A673 (cell line): ENCODE data around the gene ERG. TPM values are rescaled to one million over a fixed set of nuclear protein-coding genes. Genes with fewer than 3 reads are reported as not detected.

Experiments used
- Bru-seq: library from RNA; stranded (reverse); fragments of 400-500 nt; gene quantifications from one replicate; lab custom pipeline; 2021; lab: Mats Ljungman, UMichigan
- BruChase-seq, 2 experiments: library from RNA; stranded (reverse); fragments of 400-500 nt; gene quantifications; one replicate each; lab custom pipeline; 2021; lab: Mats Ljungman, UMichigan
- BruUV-seq: library from RNA; stranded (reverse); fragments of 400-500 nt; replicated peaks from 2 replicates; lab custom pipeline; 2021; lab: Mats Ljungman, UMichigan
- CTCF ChIA-PET: fragments of 300-600 bp; sonication (Branson Sonifier 250); formaldehyde crosslinking; loops from one replicate; lab custom pipeline; 2022; ENCODE audit warnings: antibody characterized with exemption; lab: Charles Lee
- POLR2A ChIA-PET: fragments of 300-600 bp; sonication (Branson Sonifier 250); formaldehyde crosslinking; loops from one replicate; lab custom pipeline; 2022; ENCODE audit warnings: antibody characterized with exemption; ENCODE audit not compliant: low non-redundant PET; lab: Charles Lee
- DNase-seq: peaks from one replicate; pipeline ENCODE4 v3.0.0-alpha.2; 2015; ENCODE audit warnings: low spot score
- H3K27ac ChIP-seq: fragments of 200-600 bp; sonication (generic); 2 replicates; pipeline ENCODE4 v1.5.1; 2016; ENCODE audit warnings: mixed run types, low read depth, mild to moderate bottlenecking, mixed read lengths, antibody characterized with exemption, low read length; ENCODE audit not compliant: poor library complexity, severe bottlenecking
- H3K27me3 ChIP-seq: fragments of 200-600 bp; sonication (generic); replicated peaks from 2 replicates; pipeline ENCODE4 v1.6.1; 2017; ENCODE audit warnings: mixed run types, low read depth, mild to moderate bottlenecking, mixed read lengths, antibody characterized with exemption, low read length; ENCODE audit not compliant: insufficient read depth, poor library complexity
- H3K36me3 ChIP-seq: fragments of 200-600 bp; sonication (generic); 2 replicates; pipeline ENCODE4 v1.6.1; 2016; ENCODE audit warnings: mixed run types, mild to moderate bottlenecking, mixed read lengths, antibody characterized with exemption, low read length; ENCODE audit not compliant: insufficient read depth, poor library complexity, severe bottlenecking
- H3K4me1 ChIP-seq: fragments of 200-600 bp; sonication (generic); 2 replicates; pipeline ENCODE4 v1.6.1; 2017; ENCODE audit warnings: mixed run types, mild to moderate bottlenecking, mixed read lengths, antibody characterized with exemption, low read length; ENCODE audit not compliant: insufficient read depth, poor library complexity, severe bottlenecking
- H3K4me3 ChIP-seq: fragments of 200-600 bp; sonication (generic); 2 replicates; pipeline ENCODE4 v1.5.1; 2016; ENCODE audit warnings: low read depth, mixed run types, mild to moderate bottlenecking, mixed read lengths, low read length; ENCODE audit not compliant: poor library complexity, severe bottlenecking
- H3K9me3 ChIP-seq: fragments of 200-600 bp; sonication (generic); 2 replicates; pipeline ENCODE4 v1.6.1; 2016; ENCODE audit warnings: mixed run types, low read depth, mild to moderate bottlenecking, mixed read lengths, antibody characterized with exemption, low read length; ENCODE audit not compliant: poor library complexity, severe bottlenecking
- CTCF ChIP-seq: fragments of 300-800, 200-600 bp; sonication (generic); conservative IDR thresholded peaks from 2 replicates; pipeline ENCODE4 v1.5.1; 2017; ENCODE audit warnings: low read depth, mild to moderate bottlenecking, antibody characterized with exemption, low read length, moderate library complexity, mixed read lengths
- EZH2 ChIP-seq: fragments of 200-600 bp; sonication (generic); IDR thresholded peaks from 2 replicates; pipeline ENCODE4 v1.6.1; 2017; ENCODE audit warnings: borderline replicate concordance, low read depth, mild to moderate bottlenecking, mixed read lengths, antibody characterized with exemption, low read length; ENCODE audit not compliant: poor library complexity, severe bottlenecking
- intact Hi-C: fragments of 100-400 bp; cut with micrococcal nuclease; formaldehyde crosslinking; loops from one replicate; pipeline ENCODE4 v1.10.0; 2022; ENCODE audit not compliant: unreplicated experiment
- long read RNA-seq: library from polyadenylated mRNA; stranded (forward); transcript quantifications from one replicate; pipeline ENCODE4 v2.0.0, GENCODE V29; 2022
- total RNA-seq: library from RNA; stranded (reverse); gene quantifications from 2 replicates; pipeline ENCODE4 v1.2.3, GENCODE V29; 2021

The ERG gene
- total RNA-seq (not detected in 2 replicates), Bru-seq, nascent RNA (percentile 3 among the genes with signal in this experiment), BruChase-seq, experiment 1, labeled RNA remaining after a 2-hour chase (percentile 2 among the genes with signal in this experiment), BruChase-seq, experiment 2, labeled RNA remaining after a 6-hour chase (percentile 4 among the genes with signal in this experiment)
- long read RNA-seq = 0 reads

GRCh38 chr21:38498057-38498833 is at the start of gene ERG:
Gene ERG, minus strand, starts transcription at chr21:38498477. Its CDS starts 97 bp downstream, at chr21:38498380.
- H3K36me3 ChIP-seq = no peaks in the 10 kb centered on the region
- intact Hi-C loops = no loop called here
- H3K27ac ChIP-seq = no peak within 1 kb of the TSS
- ChIA-PET POLR2A (no interaction called here), CTCF (no interaction called here)
- H3K9me3 ChIP-seq = no peaks in the 10 kb centered on the region
- no TSS peak for BruUV-seq
- H3K4me3 ChIP-seq = no peak within 1 kb of the TSS
- no peak for DNase-seq
- H3K27me3 ChIP-seq = no peaks in the 10 kb centered on the region
- H3K4me1 ChIP-seq = no peaks in the 10 kb centered on the region
- TF ChIP-seq EZH2 (no peak), CTCF (no peak)

GRCh38 chr21:38544661-38545060 is 46.4 kb upstream of the ERG start:
- no peaks in the 10 kb centered on the region for H3K4me1 ChIP-seq
- intact Hi-C loops = no loop called here
- POLR2A ChIA-PET = no interaction called here
- no peak overlapping the region for H3K27ac ChIP-seq
- TF ChIP-seq CTCF = no peak
- no peak for TF ChIP-seq EZH2
- H3K27me3 ChIP-seq = peaks cover 8% of the 10 kb centered on the region
- BruUV-seq = no TSS peak
- H3K36me3 ChIP-seq = no peaks in the 10 kb centered on the region
- DNase-seq = no peak
- no peak overlapping the region for H3K4me3 ChIP-seq
- no peaks in the 10 kb centered on the region for H3K9me3 ChIP-seq
- CTCF ChIA-PET = no interaction called here

GRCh38 chr21:38542263-38542662 is 44.0 kb upstream of the ERG start:
- H3K4me3 ChIP-seq = no peak overlapping the region
- TF ChIP-seq EZH2 = no peak
- no peak for DNase-seq
- no peak overlapping the region for H3K27ac ChIP-seq
- no peaks in the 10 kb centered on the region for H3K9me3 ChIP-seq
- intact Hi-C loops = no loop called here
- no peaks in the 10 kb centered on the region for H3K4me1 ChIP-seq
- H3K27me3 ChIP-seq = peaks cover 10% of the 10 kb centered on the region
- H3K36me3 ChIP-seq = no peaks in the 10 kb centered on the region
- ChIA-PET POLR2A (no interaction called here), CTCF (no interaction called here)
- BruUV-seq = no TSS peak
